ENCODE measurements around the gene LDHAL6A. TPM values are rescaled to one million over a fixed set of nuclear protein-coding genes. Genes with fewer than 3 reads are reported as not detected.

Gene LDHAL6A
- total and polyA plus RNA-seq, 2 of the 13 experiments (the other 11 are each of a cell fraction or from before 2014, with no cell fraction given), result not detected

GRCh38 chr11:18526521-18527296, 71.1 kb downstream of the LDHAL6A start, which contains the start of gene TSG101 (continued):
- TF ChIP-seq SATB2 (CRISPR knock-in tag; IDR thresholded peaks at IDR 0.05) (no peak), BRD4 (CRISPR knock-in tag; IDR thresholded peaks at IDR 0.05) (peak; percentile 66; the same call in 1 of the 2 replicates), ZSCAN5A (CRISPR knock-in tag; IDR thresholded peaks at IDR 0.05; ENCODE audit: borderline replicate concordance) (peak; percentile 49; the same call in 1 of the 2 replicates), FOXO4 (CRISPR knock-in tag; conservative IDR thresholded peaks at IDR 0.05) (0 out of 2 replicates have a peak, but pooled peaks have one; percentile 65), HNRNPLL (IDR thresholded peaks at IDR 0.05; ENCODE audit: low read depth, low read length, poor library complexity, severe bottlenecking) (peak; percentile 58), HMGA1 (CRISPR knock-in tag; conservative IDR thresholded peaks at IDR 0.05) (no peak), NR2F2 (IDR thresholded peaks at IDR 0.05; ENCODE audit: borderline replicate concordance, low read depth) (no peak), FOXA1 (IDR thresholded peaks at IDR 0.05) (no peak), FOXA1 (CRISPR knock-in tag; IDR thresholded peaks at IDR 0.05) (peak; percentile 87), TBP (CRISPR knock-in tag; IDR thresholded peaks at IDR 0.05) (no peak), ZNF331 (CRISPR knock-in tag; IDR thresholded peaks at IDR 0.05) (peak; percentile 53; the same call in 1 of the 2 replicates), RERE (CRISPR knock-in tag; IDR thresholded peaks at IDR 0.05; ENCODE audit: low read depth) (no peak), GLI4 (CRISPR knock-in tag; IDR thresholded peaks at IDR 0.05; ENCODE audit: borderline replicate concordance) (peak; percentile 80; the same call in 1 of the 2 replicates), ATAD3A (CRISPR knock-in tag; IDR thresholded peaks at IDR 0.05) (no peak), ZNF256 (CRISPR knock-in tag; conservative IDR thresholded peaks at IDR 0.05) (peak; percentile 65; the same call in 1 of the 2 replicates), ZNF296 (CRISPR knock-in tag; conservative IDR thresholded peaks at IDR 0.05) (no peak; the same call in 1 of the 2 replicates), SMAD1 (CRISPR knock-in tag; IDR thresholded peaks at IDR 0.05; ENCODE audit: borderline replicate concordance, low read depth) (peak; percentile 67; the same call in 1 of the 2 replicates), NFKB2 (CRISPR knock-in tag; IDR thresholded peaks at IDR 0.05; ENCODE audit: borderline replicate concordance) (peak; percentile 43; the same call in 1 of the 2 replicates), IRF1 (CRISPR knock-in tag; IDR thresholded peaks at IDR 0.05; ENCODE audit: low read depth) (no peak), ZNF530 (CRISPR knock-in tag; IDR thresholded peaks at IDR 0.05; ENCODE audit: low read depth) (no peak)

All from HepG2 (cell line).